SK-N-SH (cell line): Measurements from ENCODE around the gene SH3PXD2A.

Experiments
- CTCF ChIP-seq: fragments of 200-600 bp; sonication (generic); IDR thresholded peaks from 2 replicates; pipeline ENCODE4 v1.6.1; 2017; ENCODE audit warnings: antibody characterized with exemption, mild to moderate bottlenecking, moderate library complexity
- EZH2phosphoT487 ChIP-seq: fragments of 200-600 bp; sonication (generic); IDR thresholded peaks from 2 replicates; pipeline ENCODE4 v1.6.1; 2017; ENCODE audit warnings: low read depth, mixed run types, mild to moderate bottlenecking, antibody characterized with exemption, moderate library complexity, borderline replicate concordance
- FOXJ3 ChIP-seq: sonication (generic); formaldehyde crosslinking; IDR thresholded peaks from 2 replicates; pipeline ENCODE4 v1.5.1; 2020; ENCODE audit warnings: mild to moderate bottlenecking, missing genetic modification reagents
- JUND ChIP-seq: IDR thresholded peaks from 2 replicates; pipeline ENCODE4 v1.4.0; 2012
- NRF1 ChIP-seq: IDR thresholded peaks from 2 replicates; pipeline ENCODE4 v1.6.1; 2012; ENCODE audit warnings: low read depth, mild to moderate bottlenecking, low read length
- TAF1 ChIP-seq: IDR thresholded peaks from 2 replicates; pipeline ENCODE4 v1.6.1; 2012; ENCODE audit warnings: low read depth, mild to moderate bottlenecking, low read length, moderate library complexity, borderline replicate concordance
- TF ChIP-seq, protein P1 (sequence below): IDR thresholded peaks from 2 replicates; pipeline ENCODE4 v1.4.0; 2012; ENCODE audit warnings: low read depth

DNA sequence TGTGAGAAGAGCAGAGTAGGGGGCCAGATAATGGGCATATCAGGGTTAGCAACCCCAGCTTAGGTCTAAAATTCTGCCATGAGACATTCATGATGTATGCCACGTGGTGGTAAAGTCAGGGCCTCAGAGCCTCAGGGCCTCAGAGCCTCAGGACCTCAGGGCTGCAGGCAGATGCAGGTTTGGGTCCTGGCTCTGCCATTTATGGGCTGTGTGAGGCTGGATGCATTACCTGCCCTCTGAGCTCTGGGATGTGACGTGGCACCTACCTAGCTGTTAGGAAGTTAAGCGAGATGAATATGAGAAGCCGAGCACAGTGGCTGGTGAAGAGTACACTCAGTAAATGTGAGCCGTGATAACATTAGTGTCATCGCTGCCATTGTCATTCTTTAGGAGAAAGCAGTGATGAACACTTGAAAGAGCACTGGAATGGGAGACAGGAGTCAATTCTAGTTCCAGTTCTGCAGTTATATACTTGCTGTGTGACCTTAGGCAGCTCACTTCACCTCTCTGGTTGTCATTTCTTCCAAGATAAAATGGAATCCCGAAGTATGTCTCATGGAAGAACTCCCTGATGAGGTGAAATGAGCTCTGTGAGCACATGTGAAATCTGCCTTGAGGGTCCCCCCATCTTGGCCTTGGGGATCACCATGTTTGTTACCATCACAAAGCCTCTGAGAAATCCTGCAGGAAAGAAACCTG is 127.2 kb downstream of the SH3PXD2A start:
- TF ChIP-seq CTCF = no peak
- TF ChIP-seq, protein P1, sequence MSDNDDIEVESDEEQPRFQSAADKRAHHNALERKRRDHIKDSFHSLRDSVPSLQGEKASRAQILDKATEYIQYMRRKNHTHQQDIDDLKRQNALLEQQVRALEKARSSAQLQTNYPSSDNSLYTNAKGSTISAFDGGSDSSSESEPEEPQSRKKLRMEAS = no peak
- TF ChIP-seq EZH2phosphoT487 = no peak
- TF ChIP-seq NRF1 = no peak
- no peak for TF ChIP-seq JUND
- TF ChIP-seq TAF1 = no peak
- no peak for TF ChIP-seq FOXJ3
